GM19324 (cell line): ENCODE data around the gene BASP1.
A peak's percentile ranks its signal among the peaks of the same experiment; 100 is the strongest.
"Not testable (repeated sequence)": the region's sequence is repeated elsewhere in the genome, so short reads cannot be mapped to it uniquely, and the experiment has no call there.

Experiments used
- ATAC-seq: cut with Tn5 transposase; IDR thresholded peaks from one replicate; pipeline ENCODE4 v1.9.1; 2021; ENCODE audit warnings: mild to moderate bottlenecking, moderate library complexity; ENCODE audit not compliant: unreplicated experiment, low FRiP score

The BASP1 gene

GRCh38 chr5:17249029-17249634 lies 31.7 kb downstream of the BASP1 start:
- ATAC-seq, result no peak

GRCh38 chr5:17249841-17250240 lies 32.4 kb downstream of the BASP1 start:
- not testable (repeated sequence) for ATAC-seq

GRCh38 chr5:17252543-17252942 lies 35.1 kb downstream of the BASP1 start:
- no peak for ATAC-seq

- peak; percentile 66 for ATAC-seq
Measured at GRCh38 chr5:17255471-17256021, 38.1 kb downstream of the BASP1 start.

GRCh38 chr5:17256171-17256570 lies 38.7 kb downstream of the BASP1 start:
- ATAC-seq, result no peak

GRCh38 chr5:17256839-17257238 lies 39.4 kb downstream of the BASP1 start:
- no peak for ATAC-seq

GRCh38 chr5:17257705-17258273 lies 40.4 kb downstream of the BASP1 start:
- ATAC-seq, result no peak

GRCh38 chr5:17258431-17258830 lies 41.0 kb downstream of the BASP1 start:
- no peak for ATAC-seq

- not testable (repeated sequence) for ATAC-seq
Measured at GRCh38 chr5:17259012-17259411, 41.6 kb downstream of the BASP1 start.

GRCh38 chr5:17259630-17260257 lies 42.3 kb downstream of the BASP1 start:
- no peak for ATAC-seq

- ATAC-seq, result no peak
Measured at GRCh38 chr5:17260549-17260948, 43.1 kb downstream of the BASP1 start.

- no peak for ATAC-seq
Measured at GRCh38 chr5:17261075-17261474, 43.6 kb downstream of the BASP1 start.

- ATAC-seq, result no peak
Measured at GRCh38 chr5:17265041-17265440, 47.6 kb downstream of the BASP1 start.

GRCh38 chr5:17267106-17267505 lies 49.7 kb downstream of the BASP1 start:
- ATAC-seq, result no peak

- ATAC-seq, result peak; percentile 76
Measured at GRCh38 chr5:17269201-17269600, 51.8 kb downstream of the BASP1 start.

GRCh38 chr5:17272111-17272510 lies 54.7 kb downstream of the BASP1 start:
- ATAC-seq, result no peak

- ATAC-seq, result no peak
Measured at GRCh38 chr5:17275289-17276158, 58.1 kb downstream of the BASP1 start.

- ATAC-seq, result peak; percentile 60
Measured at GRCh38 chr5:17276445-17276844, 59.0 kb downstream of the BASP1 start.

GRCh38 chr5:17277907-17278306 lies 60.5 kb downstream of the BASP1 start:
- peak; percentile 36 for ATAC-seq

GRCh38 chr5:17278931-17279330 lies 61.5 kb downstream of the BASP1 start:
- ATAC-seq, result no peak

- ATAC-seq, result no peak
Measured at GRCh38 chr5:17279487-17279886, 62.1 kb downstream of the BASP1 start.
